RWPE2 (cell line): ENCODE results near the gene OSBPL6.

Source experiments
- ATAC-seq: fragments of 200-7000 bp; cut with Tn5 transposase; 3 replicates; pipeline ENCODE4 v1.9.1; 2021; ENCODE audit warnings: low read depth
- DNase-seq: peaks from one replicate; pipeline ENCODE4 v3.0.0-alpha.2; 2020; ENCODE audit warnings: low spot score
- H3K27ac ChIP-seq: fragments of 450-650 bp; 2 replicates; pipeline ENCODE4 v1.5.1; 2017; ENCODE audit warnings: mild to moderate bottlenecking; ENCODE audit not compliant: poor library complexity, severe bottlenecking
- H3K27me3 ChIP-seq: fragments of 250-450 bp; sonication (Bioruptor Pico); 2 replicates; pipeline ENCODE4 v1.5.1; 2021; ENCODE audit warnings: mild to moderate bottlenecking, moderate library complexity; ENCODE audit not compliant: insufficient read depth, poor library complexity, severe bottlenecking
- H3K36me3 ChIP-seq: fragments of 250-450 bp; sonication (Bioruptor Pico); 2 replicates; pipeline ENCODE4 v1.5.1; 2020; ENCODE audit warnings: low read depth, mild to moderate bottlenecking, moderate library complexity
- H3K4me1 ChIP-seq: fragments of 250-450 bp; sonication (Bioruptor Pico); 2 replicates; pipeline ENCODE4 v1.5.1; 2021; ENCODE audit warnings: mild to moderate bottlenecking, moderate library complexity; ENCODE audit not compliant: insufficient read depth, poor library complexity, severe bottlenecking
- H3K4me3 ChIP-seq: fragments of 250-450 bp; sonication (Bioruptor Pico); 2 replicates; pipeline ENCODE4 v1.5.1; 2021; ENCODE audit warnings: mild to moderate bottlenecking, moderate library complexity; ENCODE audit not compliant: severe bottlenecking
- H3K9me3 ChIP-seq: fragments of 250-450 bp; sonication (Bioruptor Pico); 2 replicates; pipeline ENCODE4 v1.5.1; 2021; ENCODE audit warnings: mild to moderate bottlenecking, moderate library complexity; ENCODE audit not compliant: severe bottlenecking
- TF ChIP-seq, protein P1 (sequence below): fragments of 450-650 bp; IDR thresholded peaks from one replicate; pipeline ENCODE4 v1.5.1; 2017; ENCODE audit warnings: mild to moderate bottlenecking, moderate library complexity; ENCODE audit not compliant: poor library complexity, severe bottlenecking

Gene OSBPL6

GRCh38 chr2:178238750-178239149, 44.4 kb downstream of the OSBPL6 start:
- no peaks in the 10 kb centered on the region for H3K9me3 ChIP-seq
- DNase-seq (no peak), ATAC-seq (no peak)
- H3K4me3 ChIP-seq, result no peak overlapping the region
- H3K27ac ChIP-seq, result peak overlapping the region; percentile 39
- H3K36me3 ChIP-seq, result no peaks in the 10 kb centered on the region
- H3K27me3 ChIP-seq, result no peaks in the 10 kb centered on the region
- TF ChIP-seq, protein P1, sequence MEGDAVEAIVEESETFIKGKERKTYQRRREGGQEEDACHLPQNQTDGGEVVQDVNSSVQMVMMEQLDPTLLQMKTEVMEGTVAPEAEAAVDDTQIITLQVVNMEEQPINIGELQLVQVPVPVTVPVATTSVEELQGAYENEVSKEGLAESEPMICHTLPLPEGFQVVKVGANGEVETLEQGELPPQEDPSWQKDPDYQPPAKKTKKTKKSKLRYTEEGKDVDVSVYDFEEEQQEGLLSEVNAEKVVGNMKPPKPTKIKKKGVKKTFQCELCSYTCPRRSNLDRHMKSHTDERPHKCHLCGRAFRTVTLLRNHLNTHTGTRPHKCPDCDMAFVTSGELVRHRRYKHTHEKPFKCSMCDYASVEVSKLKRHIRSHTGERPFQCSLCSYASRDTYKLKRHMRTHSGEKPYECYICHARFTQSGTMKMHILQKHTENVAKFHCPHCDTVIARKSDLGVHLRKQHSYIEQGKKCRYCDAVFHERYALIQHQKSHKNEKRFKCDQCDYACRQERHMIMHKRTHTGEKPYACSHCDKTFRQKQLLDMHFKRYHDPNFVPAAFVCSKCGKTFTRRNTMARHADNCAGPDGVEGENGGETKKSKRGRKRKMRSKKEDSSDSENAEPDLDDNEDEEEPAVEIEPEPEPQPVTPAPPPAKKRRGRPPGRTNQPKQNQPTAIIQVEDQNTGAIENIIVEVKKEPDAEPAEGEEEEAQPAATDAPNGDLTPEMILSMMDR, result no peak
- peaks cover 40% of the 10 kb centered on the region for H3K4me1 ChIP-seq

GRCh38 chr2:178241844-178242551, 47.7 kb downstream of the OSBPL6 start:
- H3K4me3 ChIP-seq, result no peak overlapping the region
- peak; percentile 78 for ATAC-seq
- H3K36me3 ChIP-seq, result no peaks in the 10 kb centered on the region
- TF ChIP-seq, protein P1, result no peak
- no peaks in the 10 kb centered on the region for H3K9me3 ChIP-seq
- no peak for DNase-seq
- peaks cover 27% of the 10 kb centered on the region for H3K4me1 ChIP-seq
- no peaks in the 10 kb centered on the region for H3K27me3 ChIP-seq
- H3K27ac ChIP-seq, result peak overlapping the region; percentile 26

DNA sequence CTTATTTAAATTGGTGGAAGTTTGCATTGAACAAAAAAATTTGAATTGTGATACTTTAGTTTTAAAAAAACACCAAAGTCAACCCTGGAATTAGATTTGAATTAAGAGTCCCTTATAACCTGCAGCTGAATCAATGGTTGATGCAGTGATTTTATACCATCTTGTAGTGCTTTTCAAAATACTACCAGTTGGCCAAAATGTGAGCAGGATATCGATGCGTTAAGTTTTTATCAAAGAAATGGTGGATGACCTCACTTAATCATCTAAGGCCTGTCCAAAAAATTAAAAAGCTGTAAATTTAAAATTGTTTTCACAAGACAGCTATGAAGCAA, 48.2 kb downstream of the OSBPL6 start:
- TF ChIP-seq, protein P1, result no peak
- H3K36me3 ChIP-seq, result no peaks in the 10 kb centered on the region
- H3K4me1 ChIP-seq, result peaks cover 26% of the 10 kb centered on the region
- no peak for DNase-seq
- peak overlapping the region; percentile 26 for H3K27ac ChIP-seq
- no peaks in the 10 kb centered on the region for H3K27me3 ChIP-seq
- ATAC-seq, result no peak
- no peak overlapping the region for H3K4me3 ChIP-seq
- H3K9me3 ChIP-seq, result no peaks in the 10 kb centered on the region

DNA sequence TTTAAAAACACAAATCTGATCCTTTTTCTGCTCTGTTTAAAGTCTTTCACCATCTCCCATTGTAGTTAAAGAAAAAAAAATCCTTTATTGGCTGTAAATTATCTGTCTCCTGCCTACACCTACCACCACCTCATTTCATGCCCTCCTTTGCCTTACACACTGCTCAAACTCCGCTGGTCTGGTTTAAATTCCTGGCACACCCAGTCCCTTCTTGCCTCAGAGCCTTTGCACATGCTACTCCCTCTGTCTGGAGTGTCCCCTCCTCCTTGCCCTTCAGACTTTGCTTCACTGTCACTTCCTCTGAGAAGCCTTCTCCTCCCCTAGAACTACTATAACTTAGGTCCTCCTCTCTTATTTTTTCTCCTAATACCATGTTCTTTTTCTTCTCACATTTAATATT, 49.6 kb downstream of the OSBPL6 start:
- Histone ChIP-seq H3K4me1 (peaks cover 12% of the 10 kb centered on the region), H3K9me3 (no peaks in the 10 kb centered on the region), H3K27me3 (no peaks in the 10 kb centered on the region), H3K27ac (no peak overlapping the region), H3K4me3 (no peak overlapping the region), H3K36me3 (no peaks in the 10 kb centered on the region)
- ATAC-seq (no peak), DNase-seq (no peak)
- TF ChIP-seq, protein P1, result no peak

GRCh38 chr2:178244777-178245176, 50.5 kb downstream of the OSBPL6 start:
- no peak for ATAC-seq
- H3K36me3 ChIP-seq, result no peaks in the 10 kb centered on the region
- TF ChIP-seq, protein P1, result no peak
- DNase-seq, result no peak
- no peak overlapping the region for H3K4me3 ChIP-seq
- no peak overlapping the region for H3K27ac ChIP-seq
- H3K9me3 ChIP-seq, result no peaks in the 10 kb centered on the region
- H3K4me1 ChIP-seq, result peaks cover 12% of the 10 kb centered on the region
- H3K27me3 ChIP-seq, result no peaks in the 10 kb centered on the region
